NAMALWA (cell line): ENCODE measurements around the gene UMPS.
"Not testable (repeated sequence)": the region's sequence is repeated elsewhere in the genome, so short reads cannot be mapped to it uniquely, and the experiment has no call there.

ENCODE experiments used
- DNase-seq: peaks from one replicate; pipeline ENCODE4 v3.0.0-alpha.2; 2015; ENCODE audit warnings: low spot score

The UMPS gene

DNA sequence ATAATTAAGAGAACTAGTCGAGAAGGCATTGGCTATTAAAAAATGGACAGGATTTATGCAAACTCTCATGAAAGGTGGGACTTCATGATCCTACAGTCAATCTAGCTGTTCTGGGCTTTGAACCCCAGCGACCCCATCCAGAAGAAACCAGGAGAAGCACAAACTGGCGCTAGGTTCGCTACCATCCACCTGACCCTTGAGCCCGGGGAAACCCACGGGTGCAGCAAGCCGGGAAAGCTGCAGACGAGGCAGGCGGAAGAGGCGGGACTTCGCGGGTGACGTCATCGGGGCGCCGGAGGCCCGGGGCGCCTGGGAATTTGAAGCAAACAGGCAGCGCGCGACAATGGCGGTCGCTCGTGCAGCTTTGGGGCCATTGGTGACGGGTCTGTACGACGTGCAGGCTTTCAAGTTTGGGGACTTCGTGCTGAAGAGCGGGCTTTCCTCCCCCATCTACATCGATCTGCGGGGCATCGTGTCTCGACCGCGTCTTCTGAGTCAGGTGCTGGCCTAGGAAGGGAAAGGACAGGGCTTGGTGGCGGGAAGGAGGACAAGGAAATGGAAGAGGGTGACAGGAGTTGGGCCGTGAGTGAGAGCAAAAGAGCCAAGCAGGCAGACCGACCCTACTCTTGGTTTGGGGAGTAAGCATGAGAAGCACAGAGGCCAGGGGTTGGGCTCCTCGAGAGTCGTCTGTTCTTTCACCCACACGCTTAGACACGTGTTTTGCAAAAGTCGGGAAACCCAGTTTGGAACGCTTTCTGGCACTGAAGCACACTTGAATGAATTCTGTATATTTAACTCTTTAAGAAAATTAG is at the start of gene UMPS:
Gene UMPS, plus strand, starts transcription at position 324 of the 812 bp plus-strand sequence. Its CDS starts 20 bp downstream, at position 344.
- DNase-seq: peak; percentile 91

DNA sequence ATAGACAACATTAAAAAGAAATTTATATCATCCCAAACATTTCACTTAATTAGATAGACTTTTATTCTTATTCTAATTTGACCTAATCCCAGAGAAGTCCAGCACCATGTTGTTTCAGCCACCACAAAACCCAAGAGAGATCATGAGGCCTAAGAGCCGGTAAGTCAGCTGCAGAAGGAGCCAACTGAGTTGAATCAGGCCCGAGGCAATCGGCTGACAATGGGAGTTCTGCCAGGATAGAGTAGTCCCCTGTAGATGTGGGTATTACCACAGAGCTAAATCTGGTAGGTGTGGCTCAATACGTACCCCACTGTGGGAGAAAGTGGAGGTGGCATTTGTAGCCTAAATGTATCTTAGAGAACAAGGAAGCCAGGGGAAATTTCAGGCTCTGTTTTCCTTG is 49.7 kb upstream of the UMPS start:
- no peak for DNase-seq

DNA sequence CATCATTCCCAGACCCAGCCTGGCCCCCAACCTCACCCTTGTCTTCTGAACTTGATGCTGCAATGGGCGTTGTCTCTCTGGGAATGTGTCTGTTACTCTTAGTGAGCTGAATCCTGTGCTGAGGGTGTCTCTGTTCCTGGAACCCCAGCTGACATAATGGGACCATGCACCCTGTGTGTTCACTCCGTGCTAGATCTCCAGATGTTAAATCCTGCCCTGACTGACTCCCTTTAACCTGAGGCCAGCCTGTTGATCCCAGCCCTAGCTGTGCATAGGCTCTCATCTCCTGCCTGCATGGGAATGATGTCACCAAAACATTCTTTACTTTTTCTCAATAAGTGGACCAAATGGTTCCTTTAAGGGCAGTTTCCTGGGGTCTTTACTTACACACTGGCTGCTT is 48.0 kb upstream of the UMPS start:
- no peak for DNase-seq

DNA sequence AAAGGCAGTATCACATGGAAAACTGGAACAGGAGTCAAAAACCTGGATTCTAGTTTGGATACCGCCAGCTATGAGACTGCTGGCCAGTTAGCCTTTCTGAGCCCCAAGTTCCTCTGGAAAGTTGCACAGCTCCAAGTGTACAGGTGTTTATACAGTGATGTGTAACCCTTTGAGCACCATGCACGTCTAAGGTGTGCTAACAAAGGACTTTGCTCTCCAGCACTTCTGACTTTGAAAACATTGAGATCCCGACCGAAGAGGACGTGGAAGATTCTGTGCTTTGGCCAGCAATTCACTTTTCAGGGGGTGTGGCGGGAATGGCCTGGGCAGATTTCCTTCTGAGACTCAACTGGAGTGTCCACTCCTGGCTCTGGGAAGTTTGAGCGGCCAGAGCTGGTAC is 45.8 kb upstream of the UMPS start:
- DNase-seq: no peak

DNA sequence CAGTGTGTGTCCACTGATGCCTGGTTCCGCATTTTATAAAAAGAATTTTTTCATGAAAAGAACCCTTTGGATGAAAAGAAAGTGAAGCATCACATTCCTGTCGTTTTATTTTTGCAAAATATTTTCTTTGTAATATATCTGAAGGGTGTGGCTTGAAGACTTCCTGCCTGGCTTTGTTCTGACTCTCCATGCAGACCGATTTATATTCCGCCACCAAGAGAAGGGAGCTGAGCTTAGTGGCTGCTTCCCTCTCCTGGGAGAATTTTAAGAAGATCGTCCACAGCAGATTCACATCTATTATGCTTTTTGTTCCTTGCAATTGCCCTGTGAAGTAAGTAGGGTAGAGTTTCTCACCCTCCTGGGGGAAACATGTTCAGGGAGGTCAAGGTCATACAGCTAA is 45.2 kb upstream of the UMPS start:
- DNase-seq: no peak

DNA sequence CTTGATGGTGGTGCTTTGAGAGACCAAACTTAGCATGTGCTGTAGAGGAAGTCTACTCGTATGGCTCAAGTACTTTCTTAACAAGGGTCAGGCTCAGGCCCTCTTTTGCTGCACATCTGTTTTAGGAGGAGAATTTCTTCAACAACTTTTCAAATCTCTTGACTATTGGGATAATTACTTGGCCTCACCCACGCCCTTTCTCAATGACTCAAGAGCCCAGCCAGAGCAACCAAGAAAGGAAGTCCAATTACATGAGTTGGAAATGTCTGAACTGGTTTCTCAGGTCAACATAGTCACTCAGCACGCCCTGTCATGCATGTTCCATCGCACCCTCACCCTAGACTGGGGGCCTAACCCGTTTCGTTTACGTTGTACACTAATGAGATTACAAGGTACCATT is 44.8 kb upstream of the UMPS start:
- DNase-seq: no peak

DNA sequence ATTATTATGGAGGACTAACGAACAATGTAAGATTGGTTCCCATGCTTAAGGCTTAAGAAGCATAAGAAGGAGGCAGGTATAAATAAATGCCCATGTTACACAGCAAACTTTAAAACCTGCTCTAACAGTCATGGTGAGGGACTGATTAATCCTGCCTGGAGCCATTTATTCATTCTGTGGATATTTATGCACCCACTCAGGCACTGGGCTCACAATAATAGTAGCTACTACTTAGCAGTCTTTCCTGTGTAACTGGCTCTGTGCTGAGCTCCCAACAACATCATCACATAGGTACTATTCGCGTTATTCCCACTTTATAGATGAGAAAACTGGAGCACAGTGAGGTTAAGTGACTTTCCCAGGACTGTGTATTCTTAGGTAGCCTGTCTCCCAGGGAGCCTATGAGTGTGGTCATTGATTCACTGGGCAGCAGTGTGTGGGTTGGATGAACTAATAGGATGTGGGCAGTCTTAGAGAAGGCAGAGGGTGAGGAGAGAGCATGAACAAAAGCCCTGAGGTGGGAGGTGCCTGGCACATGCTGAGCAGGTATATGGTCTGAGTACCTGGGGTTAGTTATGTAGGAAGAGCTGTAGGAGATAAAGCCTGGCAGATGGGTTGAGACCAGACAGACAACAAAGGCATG is 44.1 kb upstream of the UMPS start:
- no peak for DNase-seq

DNA sequence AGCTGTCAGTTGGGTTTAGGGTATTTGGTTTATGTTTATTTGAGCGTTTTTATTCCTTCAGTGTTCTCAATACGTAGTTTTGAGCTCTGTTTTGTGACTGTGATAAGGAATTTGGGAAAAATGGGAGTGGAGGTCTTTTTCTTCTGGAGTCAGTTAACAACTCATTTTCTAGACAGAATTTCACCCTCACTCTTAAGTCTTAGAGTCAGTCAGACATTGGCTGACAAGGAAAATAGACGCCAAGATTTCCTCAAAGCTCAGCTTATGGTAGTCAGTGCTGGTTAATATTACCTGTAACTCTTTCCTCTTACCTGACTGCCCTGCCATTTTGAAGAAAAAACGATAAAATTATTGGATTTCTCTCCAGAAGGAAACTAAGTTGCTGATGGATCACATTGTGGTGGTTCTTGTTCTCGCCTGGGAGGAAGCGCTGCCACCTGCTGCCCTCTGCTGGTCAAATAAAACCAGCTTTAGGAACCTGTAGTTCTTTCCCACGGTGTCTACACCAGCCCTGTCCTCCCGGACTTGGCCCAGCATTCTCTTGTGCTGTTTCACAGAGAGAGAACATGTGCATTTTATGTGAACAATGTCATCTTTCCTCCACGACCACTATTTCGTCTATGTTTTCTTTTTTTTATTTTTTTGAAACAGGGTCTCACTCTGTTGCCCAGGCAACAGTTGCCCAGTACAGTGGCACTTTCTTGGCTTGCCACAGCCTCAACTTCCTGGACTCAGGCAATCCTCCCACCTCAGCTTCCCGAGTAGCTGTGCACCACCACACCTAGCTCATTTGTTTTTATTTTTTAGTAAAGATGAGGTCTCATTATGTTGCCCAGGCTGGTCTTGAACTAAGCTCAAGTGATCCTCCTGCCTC is 41.4 kb upstream of the UMPS start:
- peak; percentile 79 for DNase-seq

DNA sequence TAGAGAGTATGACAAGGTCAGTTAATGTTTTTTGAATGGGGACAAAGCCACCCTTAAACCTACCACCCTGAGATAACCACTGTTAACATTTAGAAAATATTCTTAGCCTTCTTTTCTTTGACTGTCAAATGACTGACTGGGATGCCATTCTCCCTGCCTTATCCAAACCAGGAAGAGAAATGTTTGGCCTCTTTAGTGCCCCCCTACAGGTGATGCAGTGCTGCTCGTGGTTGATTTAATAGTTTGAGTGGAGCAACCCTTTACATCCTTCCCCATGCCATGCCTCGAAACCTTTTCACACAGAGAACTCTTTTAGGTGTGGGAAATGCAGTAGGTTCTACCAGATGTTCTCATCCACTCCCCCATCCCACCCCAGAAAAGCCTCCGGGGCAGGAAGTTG is 38.7 kb upstream of the UMPS start:
- DNase-seq: no peak

DNA sequence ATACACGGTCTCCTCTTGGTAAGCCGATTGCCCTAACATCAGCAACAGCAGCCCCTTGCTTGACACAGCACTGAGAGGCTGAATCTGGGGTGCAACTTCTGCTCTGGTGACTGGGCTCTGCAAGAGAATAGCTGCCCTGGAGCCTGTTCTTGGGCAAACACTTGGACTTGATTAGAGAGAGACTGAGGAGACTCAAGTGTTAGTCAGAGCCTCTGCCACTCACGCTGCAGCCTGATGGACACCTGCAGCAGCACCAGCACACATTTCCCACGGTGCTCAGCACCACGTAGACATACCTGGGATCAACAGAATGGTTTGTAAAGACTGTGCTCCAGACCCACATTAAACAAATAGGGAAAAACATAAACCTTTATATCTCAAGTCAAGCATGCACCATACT is 35.8 kb upstream of the UMPS start:
- no peak for DNase-seq

DNA sequence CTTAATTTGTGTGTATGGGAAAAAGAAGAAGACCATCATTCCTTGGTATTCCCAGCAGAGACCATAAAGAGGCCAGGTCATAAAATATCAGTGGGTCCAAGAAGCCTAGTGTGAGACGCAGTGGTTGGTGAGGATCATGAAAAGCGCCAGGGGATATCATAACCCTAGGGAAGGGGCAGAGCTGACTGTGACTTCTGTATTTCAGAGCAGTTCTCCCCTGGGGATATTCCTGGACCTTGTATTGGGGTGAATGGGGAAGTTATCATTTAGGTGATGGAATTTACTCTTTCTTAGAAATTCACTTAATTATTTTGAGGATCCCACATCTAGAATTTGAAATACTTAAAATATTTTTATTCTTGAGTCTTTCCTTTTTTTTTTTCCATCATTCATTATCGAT is 34.9 kb upstream of the UMPS start:
- DNase-seq: no peak

DNA sequence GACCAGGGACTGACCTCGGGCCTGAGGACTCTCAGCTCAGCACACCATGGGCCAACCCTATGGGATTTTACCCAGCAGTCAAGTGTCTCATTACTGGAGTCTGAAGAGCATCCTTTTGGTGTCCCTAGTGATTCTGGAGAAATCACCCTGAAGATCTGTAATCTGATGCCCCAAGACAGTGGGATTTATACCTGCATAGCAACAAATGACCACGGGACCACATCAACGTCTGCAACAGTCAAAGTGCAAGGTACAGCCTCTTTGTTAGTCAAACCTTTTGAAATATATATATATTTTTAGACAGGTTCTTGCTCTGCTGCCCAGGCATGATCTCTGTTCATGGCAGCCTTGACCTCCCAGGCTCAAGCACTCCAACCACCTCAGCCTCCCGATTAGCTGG is 34.2 kb upstream of the UMPS start:
- no peak for DNase-seq

DNA sequence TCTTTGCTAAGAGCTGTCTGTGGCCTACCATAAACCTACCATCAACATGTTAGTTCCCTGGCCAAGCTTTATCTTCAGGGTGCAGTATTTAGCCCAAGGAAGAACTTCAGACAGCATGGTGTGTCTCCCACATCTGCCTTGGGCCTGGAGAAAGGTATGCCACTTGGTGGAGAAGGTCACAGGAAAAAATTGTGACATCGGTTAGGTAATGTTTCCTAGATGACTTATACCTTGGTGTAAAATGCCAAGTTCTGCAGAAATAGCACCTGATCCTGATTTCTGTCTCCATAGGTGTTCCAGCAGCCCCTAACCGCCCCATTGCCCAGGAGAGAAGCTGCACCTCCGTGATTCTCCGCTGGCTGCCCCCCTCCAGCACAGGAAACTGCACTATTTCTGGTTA is 33.0 kb upstream of the UMPS start:
- DNase-seq: no peak

DNA sequence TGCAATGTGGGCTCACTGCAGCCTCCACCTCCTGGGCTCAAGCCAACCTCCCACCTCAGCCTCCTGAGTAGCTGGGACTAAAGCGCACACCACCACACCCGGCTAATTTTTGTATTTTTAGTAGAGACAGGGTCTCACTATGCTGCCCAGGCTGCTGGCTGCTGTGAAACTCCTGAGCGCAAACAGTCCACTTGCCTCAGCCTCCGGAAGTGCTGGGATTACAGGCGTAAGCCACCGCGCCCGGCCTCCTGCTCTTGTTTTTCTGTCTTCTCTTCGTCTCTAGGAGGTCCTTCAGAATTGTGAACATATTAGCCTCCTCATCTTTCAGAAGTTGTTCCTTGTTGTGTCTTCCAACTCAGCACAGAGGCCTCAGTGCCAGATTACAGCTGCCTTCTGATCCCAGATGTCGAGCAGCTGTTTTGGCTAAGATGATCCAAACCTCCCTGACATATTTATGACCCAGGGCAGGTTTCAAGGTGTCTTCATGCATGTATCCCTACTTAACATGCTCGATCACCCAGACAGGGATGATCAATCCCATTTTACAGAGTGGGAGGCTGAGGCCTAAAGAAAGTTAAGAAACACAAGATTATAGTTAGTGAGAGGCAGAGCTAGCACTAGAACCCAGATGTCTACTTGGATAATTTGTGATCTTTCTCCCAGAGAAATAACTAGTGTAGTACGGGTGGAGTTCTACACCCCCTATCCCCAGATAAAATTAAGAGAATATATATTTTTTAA is 32.1 kb upstream of the UMPS start:
- DNase-seq: no peak

DNA sequence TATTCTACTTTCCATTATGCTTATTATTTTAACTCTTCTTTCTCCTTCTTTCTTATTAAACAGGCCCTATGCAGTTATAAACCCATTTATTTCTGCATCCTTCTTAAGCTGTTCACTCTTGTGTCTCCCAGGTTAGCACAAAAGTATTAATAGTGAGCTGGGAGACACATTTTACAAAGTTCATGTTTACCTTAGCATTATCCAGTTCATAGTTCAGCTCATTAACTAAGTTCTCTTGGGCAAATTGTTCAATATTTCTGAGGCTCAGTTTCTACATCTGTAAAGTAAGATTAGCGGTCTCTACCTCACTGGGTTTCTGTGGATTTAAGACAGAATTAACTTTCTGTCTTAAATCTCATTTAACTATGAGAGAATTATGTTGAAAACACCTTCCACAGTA is 31.2 kb upstream of the UMPS start:
- DNase-seq: no peak

DNA sequence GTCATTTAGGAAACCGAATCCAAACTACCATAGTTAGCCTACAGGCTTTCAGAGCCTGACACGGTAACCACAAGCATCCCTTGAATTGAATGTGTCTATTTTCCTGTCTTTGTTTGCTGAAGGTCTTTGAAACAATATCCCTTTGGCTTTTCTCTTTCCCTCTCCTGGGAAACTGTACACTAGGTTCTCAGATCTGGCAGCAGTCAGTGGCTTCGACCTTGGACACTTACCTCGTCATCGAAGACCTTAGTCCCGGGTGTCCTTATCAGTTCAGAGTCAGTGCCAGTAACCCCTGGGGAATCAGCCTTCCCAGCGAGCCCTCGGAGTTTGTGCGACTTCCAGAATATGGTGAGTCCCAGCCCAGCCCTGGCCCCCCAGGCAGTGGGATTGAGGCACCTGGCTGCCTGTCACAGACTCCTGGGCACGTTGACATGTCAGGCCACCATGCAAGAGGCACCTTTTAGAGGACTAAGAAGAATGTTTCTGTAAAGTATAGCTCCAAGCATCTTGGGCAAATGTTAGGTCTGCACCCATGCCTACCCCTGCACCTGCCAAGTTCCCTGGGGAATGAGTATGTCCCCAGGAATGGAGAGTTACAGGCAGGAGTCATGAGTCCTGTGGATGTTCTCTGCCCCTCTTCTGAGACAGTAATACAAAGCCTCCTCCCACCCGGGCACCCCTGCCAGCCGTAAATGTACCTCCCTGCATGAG is 30.4 kb upstream of the UMPS start:
- DNase-seq: no peak

DNA sequence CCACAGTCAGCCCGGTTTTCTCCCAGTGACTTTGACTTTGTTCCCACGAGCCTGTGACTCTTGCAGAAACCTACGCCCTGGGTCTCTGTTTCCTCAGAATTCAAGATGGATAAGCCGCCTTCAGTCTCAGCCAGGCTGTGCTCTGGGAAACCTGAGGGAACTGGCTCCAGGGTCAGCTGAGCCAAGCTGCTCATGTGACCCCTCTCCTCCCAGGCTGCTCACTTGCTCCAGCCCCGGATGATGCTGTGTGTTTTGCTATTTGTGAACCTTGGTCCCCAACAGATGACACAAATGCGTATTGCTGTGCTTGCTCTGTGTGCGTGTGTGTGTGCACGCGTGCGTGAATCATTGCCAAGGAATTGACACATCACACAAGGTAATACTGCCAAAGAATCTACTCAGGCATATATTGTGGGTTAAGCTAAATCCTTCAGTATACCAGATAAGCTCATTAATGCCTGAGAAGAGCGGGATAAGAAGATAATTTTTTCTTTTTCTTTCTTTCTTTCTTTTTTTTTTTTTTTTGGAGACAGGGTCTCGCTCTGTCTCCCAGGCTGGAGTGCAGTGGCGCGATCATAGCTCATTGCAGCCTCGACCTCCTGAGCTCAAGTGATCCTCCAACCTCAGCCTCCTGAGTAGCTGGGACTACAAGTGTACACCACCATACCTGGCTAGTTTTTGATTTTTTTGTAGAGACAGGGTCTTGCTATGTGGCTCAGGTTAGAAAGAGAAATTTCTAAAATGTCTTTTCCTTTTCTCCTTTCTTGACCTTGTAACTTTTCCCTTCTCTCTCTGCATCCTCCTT is 29.2 kb upstream of the UMPS start:
- no peak for DNase-seq

DNA sequence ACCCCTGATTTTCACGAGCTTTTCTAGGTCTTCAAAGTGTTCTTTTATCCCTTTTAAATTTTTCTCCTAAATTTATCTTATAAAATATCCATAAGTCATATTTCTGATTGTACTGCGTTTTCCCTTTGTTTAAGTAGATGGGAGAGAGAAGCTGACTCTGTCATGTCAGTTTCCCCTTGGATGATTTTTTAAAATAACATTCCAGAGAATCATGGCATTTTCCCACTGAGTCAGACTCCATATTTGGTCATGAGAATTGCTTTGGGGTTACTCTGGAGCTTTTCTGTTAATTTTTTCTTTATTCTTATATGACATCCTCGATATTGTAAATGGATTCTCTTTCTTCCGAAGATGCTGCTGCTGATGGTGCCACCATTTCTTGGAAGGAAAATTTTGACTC is 28.6 kb upstream of the UMPS start:
- DNase-seq: no peak

DNA sequence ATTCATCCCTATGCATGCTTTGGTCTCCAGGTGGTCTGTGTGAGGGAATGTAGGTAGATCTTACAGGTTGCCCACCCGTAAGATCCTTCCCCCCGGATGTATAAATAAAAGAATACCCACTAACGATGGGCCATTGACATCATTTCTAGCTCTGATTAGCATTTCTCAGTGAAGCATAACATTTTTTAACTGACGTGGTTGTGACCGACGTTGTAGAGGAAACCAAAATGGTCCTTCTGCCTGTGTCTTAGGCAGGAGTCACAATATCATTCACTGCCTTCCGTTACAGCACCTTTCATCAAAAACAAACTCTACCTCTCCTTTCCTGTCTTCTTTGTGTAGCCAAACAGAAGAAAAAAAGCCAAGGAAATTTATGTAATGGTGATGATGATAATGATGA is 27.3 kb upstream of the UMPS start:
- no peak for DNase-seq

DNA sequence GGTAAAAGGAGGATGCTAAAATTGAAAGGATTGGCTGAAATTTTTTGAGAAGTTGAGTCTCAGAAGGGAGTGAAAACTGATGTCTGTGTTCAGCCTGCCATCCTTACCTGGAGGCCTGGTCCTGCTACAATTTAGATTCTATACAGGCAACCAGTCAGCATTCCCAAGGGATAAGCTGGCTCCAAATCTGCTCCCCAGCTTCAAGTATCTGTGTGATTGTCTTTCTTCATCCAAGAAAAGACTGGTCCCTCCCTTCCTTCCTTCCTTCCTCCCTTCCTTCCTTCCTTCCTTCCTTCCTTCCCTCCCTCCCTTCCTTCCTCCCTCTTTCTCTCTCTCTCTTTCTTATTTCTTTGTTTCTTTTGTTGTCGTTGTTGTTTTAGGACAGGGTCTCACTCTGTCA is 24.7 kb upstream of the UMPS start:
- DNase-seq: no peak

DNA sequence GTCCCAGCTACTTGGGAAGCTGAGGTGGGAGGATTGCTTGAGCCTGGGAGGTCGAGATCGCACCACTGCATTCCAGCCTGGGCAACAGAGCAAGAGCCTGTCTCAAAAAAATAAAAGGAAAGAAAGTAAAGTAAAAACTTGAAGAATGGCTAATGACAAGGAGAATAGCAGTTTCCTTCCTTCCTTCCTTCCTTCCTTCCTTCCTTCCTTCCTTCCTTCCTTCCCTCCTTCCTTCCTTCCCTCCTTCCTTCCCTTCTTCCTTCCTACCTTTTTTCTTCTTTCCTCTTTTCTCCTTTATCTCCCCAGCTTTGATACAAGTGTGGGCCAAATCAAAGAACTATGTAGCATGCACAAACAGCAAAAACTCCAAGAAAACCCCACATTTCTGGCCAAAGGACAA is 23.0 kb upstream of the UMPS start:
- DNase-seq: not testable (repeated sequence)
